Measurements from ENCODE around the gene TMC5. TPM values are rescaled to one million over a fixed set of nuclear protein-coding genes. Genes with fewer than 3 reads are reported as not detected.

The TMC5 gene
- total and polyA plus RNA-seq, 2 of the 8 experiments (the other 6 are each of a cell fraction or from before 2014, with no cell fraction given), result 1.6 to 1.8 TPM

GRCh38 chr16:19374402-19374801, 43.3 kb upstream of the TMC5 start:
- Histone ChIP-seq H2BK5ac (ENCODE audit: low read depth, low read length) (no peak overlapping the region), H3K9me3 (ENCODE audit: insufficient read depth in 2 of 2, low read depth in 1 of 2, low read length in 1 of 2) (no peaks in the 10 kb centered on the region), H2BK20ac (ENCODE audit: low read length) (no peak overlapping the region), H3K18ac (ENCODE audit: extremely low read depth, low read length) (no peak overlapping the region), H3K36me3 (ENCODE audit: control insufficient read depth in 2 of 4, insufficient read depth in 4 of 4, low read length in 3 of 4) (no peaks in the 10 kb centered on the region), H3K79me2 (ENCODE audit: control insufficient read depth in 1 of 2, insufficient read depth in 2 of 2, low read length in 2 of 2) (no peaks in the 10 kb centered on the region), H4K91ac (replicated peaks; ENCODE audit: insufficient read length, low read length) (no peak overlapping the region), H3K56ac (replicated peaks; ENCODE audit: insufficient read length, low read depth, low read length) (no peak overlapping the region), H4K5ac (ENCODE audit: insufficient read length, low read depth, low read length) (no peak overlapping the region), H4K20me1 (replicated peaks in 1 of 2; ENCODE audit: control insufficient read depth in 1 of 2, insufficient read depth in 2 of 2, low read length in 2 of 2) (no peaks in the 10 kb centered on the region), H3K14ac (ENCODE audit: insufficient read length) (no peak overlapping the region), H3K4me2 (ENCODE audit: insufficient read depth in 1 of 2, low read depth in 2 of 2, low read length in 2 of 2) (no peak overlapping the region), H2AK5ac (ENCODE audit: low read depth, low read length) (no peak overlapping the region), H3K23me2 (ENCODE audit: low read depth, low read length) (no peaks in the 10 kb centered on the region), H2AFZ (ENCODE audit: low read length) (no peak overlapping the region), H2BK12ac (ENCODE audit: low read depth, low read length) (no peak overlapping the region), H3K4me3 (ENCODE audit: extremely low read depth in 1 of 4, insufficient read depth in 2 of 4, low read depth in 3 of 4, low read length in 4 of 4) (no peak overlapping the region), H4K8ac (ENCODE audit: extremely low read depth, insufficient read depth, low read length) (no peak overlapping the region), H3K4ac (replicated peaks; ENCODE audit: insufficient read length, low read depth, low read length) (no peak overlapping the region), H3K27me3 (replicated peaks in 1 of 4; ENCODE audit: control insufficient read depth in 3 of 4, extremely low read depth in 1 of 4, insufficient read depth in 3 of 4, low read length in 3 of 4) (no peaks in the 10 kb centered on the region), H2BK120ac (replicated peaks; ENCODE audit: low read depth, low read length) (no peak overlapping the region), H3K27ac (ENCODE audit: low read depth, low read length) (no peak overlapping the region), H3K79me1 (ENCODE audit: low read depth, low read length) (no peaks in the 10 kb centered on the region), H3K4me1 (replicated peaks in 1 of 4; ENCODE audit: control insufficient read depth in 3 of 4, insufficient read depth in 4 of 4, low read length in 3 of 4) (no peaks in the 10 kb centered on the region), H3K23ac (ENCODE audit: insufficient read length) (no peak overlapping the region), H3K9ac (replicated peaks in 1 of 4; ENCODE audit: extremely low read depth in 1 of 4, low read depth in 3 of 4, low read length in 3 of 4) (no peak overlapping the region), H2BK15ac (ENCODE audit: low read length) (no peak overlapping the region)
- CTCF ChIA-PET (ENCODE audit: partially characterized antibody), result interaction anchor here (0.6 to 3.8 kb wide), 8 partner anchors 13 to 1386 kb away, joined by 3 to 19 read pairs (median 4); no protein-coding TSS in a partner anchor
- POLR2A ChIA-PET (ENCODE audit: partially characterized antibody), result no interaction called here
- TF ChIP-seq, protein P1, sequence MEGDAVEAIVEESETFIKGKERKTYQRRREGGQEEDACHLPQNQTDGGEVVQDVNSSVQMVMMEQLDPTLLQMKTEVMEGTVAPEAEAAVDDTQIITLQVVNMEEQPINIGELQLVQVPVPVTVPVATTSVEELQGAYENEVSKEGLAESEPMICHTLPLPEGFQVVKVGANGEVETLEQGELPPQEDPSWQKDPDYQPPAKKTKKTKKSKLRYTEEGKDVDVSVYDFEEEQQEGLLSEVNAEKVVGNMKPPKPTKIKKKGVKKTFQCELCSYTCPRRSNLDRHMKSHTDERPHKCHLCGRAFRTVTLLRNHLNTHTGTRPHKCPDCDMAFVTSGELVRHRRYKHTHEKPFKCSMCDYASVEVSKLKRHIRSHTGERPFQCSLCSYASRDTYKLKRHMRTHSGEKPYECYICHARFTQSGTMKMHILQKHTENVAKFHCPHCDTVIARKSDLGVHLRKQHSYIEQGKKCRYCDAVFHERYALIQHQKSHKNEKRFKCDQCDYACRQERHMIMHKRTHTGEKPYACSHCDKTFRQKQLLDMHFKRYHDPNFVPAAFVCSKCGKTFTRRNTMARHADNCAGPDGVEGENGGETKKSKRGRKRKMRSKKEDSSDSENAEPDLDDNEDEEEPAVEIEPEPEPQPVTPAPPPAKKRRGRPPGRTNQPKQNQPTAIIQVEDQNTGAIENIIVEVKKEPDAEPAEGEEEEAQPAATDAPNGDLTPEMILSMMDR (IDR thresholded peaks at IDR 0.05; ENCODE audit: control extremely low read depth in 1 of 3, insufficient read depth in 1 of 3, low read depth in 1 of 3, low read length in 3 of 3), result no peak
- TF ChIP-seq POLR2AphosphoS5 (IDR thresholded peaks at IDR 0.05; ENCODE audit: low read depth, low read length) (no peak), TEAD4 (IDR thresholded peaks at IDR 0.05; ENCODE audit: low read depth, low read length) (no peak), RBBP5 (IDR thresholded peaks at IDR 0.05; ENCODE audit: borderline replicate concordance, low read depth, low read length) (no peak), USF2 (IDR thresholded peaks at IDR 0.05; ENCODE audit: low read length) (no peak), KDM1A (IDR thresholded peaks at IDR 0.05; ENCODE audit: borderline replicate concordance, low read length) (no peak), CREB1 (IDR thresholded peaks at IDR 0.05) (no peak), ZNF274 (IDR thresholded peaks at IDR 0.05; ENCODE audit: borderline replicate concordance, extremely low read depth, low read length) (no peak), BCL11A (IDR thresholded peaks at IDR 0.05; ENCODE audit: low read depth in 2 of 2, low read length in 2 of 2) (no peak)
- TF ChIP-seq, protein P2, sequence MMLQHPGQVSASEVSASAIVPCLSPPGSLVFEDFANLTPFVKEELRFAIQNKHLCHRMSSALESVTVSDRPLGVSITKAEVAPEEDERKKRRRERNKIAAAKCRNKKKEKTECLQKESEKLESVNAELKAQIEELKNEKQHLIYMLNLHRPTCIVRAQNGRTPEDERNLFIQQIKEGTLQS (IDR thresholded peaks at IDR 0.05; ENCODE audit: insufficient read depth, low read depth, low read length), result no peak
- WGBS, 2 experiments (ENCODE audit: extremely low coverage in 1 of 2, insufficient coverage in 1 of 2, insufficient read length in 1 of 2, insufficient replicate concordance in 2 of 2, low coverage in 1 of 2, low lambda C conversion rate in 2 of 2, missing lambda C conversion rate in 1 of 2), result 99% methylated on average over 3 of the region's 3 CpGs; no CpG with 5 or more reads in 1 of the 2 experiments
- no peak for DNase-seq (ENCODE audit: low read depth in 1 of 2, low spot score in 2 of 2)
- FAIRE-seq, result no peak
